ENCODE measurements around the gene KLHL7.

The KLHL7 gene

GRCh38 chr7:23105644-23106056 is at the start of gene KLHL7:
KLHL7 (plus strand) TSS chr7:23105785; CDS start chr7:23106027, 242 bp downstream.
- DNase-seq (ENCODE audit: low spot score): peak; percentile 93
- TF ChIP-seq CTCF (IDR thresholded peaks at IDR 0.05; ENCODE audit: extremely low read depth, missing control alignments): no peak

- TF ChIP-seq CTCF (IDR thresholded peaks at IDR 0.05; ENCODE audit: extremely low read depth, missing control alignments): no peak
- DNase-seq (ENCODE audit: low spot score): no peak
Measured at GRCh38 chr7:23058408-23059096, 47.0 kb upstream of the KLHL7 start.

GRCh38 chr7:23061327-23061726 is 44.3 kb upstream of the KLHL7 start:
- TF ChIP-seq CTCF (IDR thresholded peaks at IDR 0.05; ENCODE audit: extremely low read depth, missing control alignments): no peak
- no peak for DNase-seq (ENCODE audit: low spot score)

GRCh38 chr7:23062452-23062851 is 43.1 kb upstream of the KLHL7 start:
- no peak for DNase-seq (ENCODE audit: low spot score)
- no peak for TF ChIP-seq CTCF (IDR thresholded peaks at IDR 0.05; ENCODE audit: extremely low read depth, missing control alignments)

- TF ChIP-seq CTCF (IDR thresholded peaks at IDR 0.05; ENCODE audit: extremely low read depth, missing control alignments): no peak
- DNase-seq (ENCODE audit: low spot score): no peak
Measured at GRCh38 chr7:23065974-23066373, 39.6 kb upstream of the KLHL7 start.

- no peak for TF ChIP-seq CTCF (IDR thresholded peaks at IDR 0.05; ENCODE audit: extremely low read depth, missing control alignments)
- no peak for DNase-seq (ENCODE audit: low spot score)
Measured at GRCh38 chr7:23067271-23067670, 38.3 kb upstream of the KLHL7 start.

GRCh38 chr7:23072048-23072447 is 33.5 kb upstream of the KLHL7 start:
- no peak for DNase-seq (ENCODE audit: low spot score)
- peak; percentile 8 for TF ChIP-seq CTCF (IDR thresholded peaks at IDR 0.05; ENCODE audit: extremely low read depth, missing control alignments)

All from GM20000 (cell line).